HepG2 (cell line): ENCODE measurements around the gene NUDT3. TPM values are rescaled to one million over a fixed set of nuclear protein-coding genes. Genes with fewer than 3 reads are reported as not detected.

ENCODE experiments used
- ISL2 ChIP-seq: sonication (generic); formaldehyde crosslinking; IDR thresholded peaks from 2 replicates; pipeline ENCODE4 v1.5.0; 2020; ENCODE audit warnings: missing genetic modification reagents
- JUN ChIP-seq: sonication (generic); formaldehyde crosslinking; IDR thresholded peaks from 2 replicates; pipeline ENCODE4 v1.4.0; 2020; ENCODE audit warnings: mild to moderate bottlenecking, missing genetic modification reagents
- KMT2A ChIP-seq: sonication (generic); formaldehyde crosslinking; IDR thresholded peaks from 2 replicates; pipeline ENCODE4 v1.4.0; 2020; ENCODE audit warnings: missing genetic modification reagents
- NONO ChIP-seq, 2 experiments: fragments of 450-650 bp in 1 of 2; sonication (generic) in 1 of 2; formaldehyde crosslinking in 1 of 2; IDR thresholded peaks in 1 of 2; conservative IDR thresholded peaks in 1 of 2; 2 replicates each; pipeline versions ENCODE4 v1.6.1 to v1.8.0; 2017 to 2022; ENCODE audit warnings: mild to moderate bottlenecking in 1 of 2, missing genetic modification reagents in 1 of 2, moderate library complexity in 1 of 2
- RFXANK ChIP-seq: IDR thresholded peaks from 2 replicates; pipeline ENCODE4 v1.6.1; 2016
- SALL2 ChIP-seq: sonication (generic); formaldehyde crosslinking; IDR thresholded peaks from 2 replicates; pipeline ENCODE4 v1.8.1; 2023; ENCODE audit warnings: mild to moderate bottlenecking, missing genetic modification reagents, inconsistent platforms
- SIX1 ChIP-seq: sonication (generic); formaldehyde crosslinking; IDR thresholded peaks from 2 replicates; pipeline ENCODE4 v1.4.0; 2020; ENCODE audit warnings: missing genetic modification reagents, borderline replicate concordance
- TFE3 ChIP-seq: IDR thresholded peaks from 2 replicates; pipeline ENCODE4 v1.6.1; 2016
- ZBTB33 ChIP-seq: sonication (generic); formaldehyde crosslinking; IDR thresholded peaks from 2 replicates; pipeline ENCODE4 v1.4.0; 2020; ENCODE audit warnings: missing genetic modification reagents
- ZBTB39 ChIP-seq: sonication (generic); formaldehyde crosslinking; IDR thresholded peaks from 2 replicates; pipeline ENCODE4 v1.5.0; 2020; ENCODE audit warnings: missing genetic modification reagents
- ZNF296 ChIP-seq: sonication (generic); formaldehyde crosslinking; conservative IDR thresholded peaks from 2 replicates; pipeline ENCODE4 v1.5.0; 2020; ENCODE audit warnings: mild to moderate bottlenecking, missing genetic modification reagents
- ZNF326 ChIP-seq: sonication (generic); formaldehyde crosslinking; IDR thresholded peaks from 2 replicates; pipeline ENCODE4 v1.4.0; 2020; ENCODE audit warnings: missing genetic modification reagents, borderline replicate concordance
- ZNF430 ChIP-seq: sonication (generic); formaldehyde crosslinking; IDR thresholded peaks from 2 replicates; pipeline ENCODE4 v1.9.0; 2021; ENCODE audit warnings: mild to moderate bottlenecking, missing genetic modification reagents
- ZNF737 ChIP-seq: sonication (generic); formaldehyde crosslinking; IDR thresholded peaks from 2 replicates; pipeline ENCODE4 v1.5.0; 2020; ENCODE audit warnings: missing genetic modification reagents, mild to moderate bottlenecking, borderline replicate concordance
- polyA plus RNA-seq, 8 experiments: library from polyadenylated mRNA; depleted of rRNA in 3 of 8; stranded (reverse) in 7 of 8; unstranded in 1 of 8; fragments of >200 nt; fragmentation: Illumina TruSeq in 4 of 8; extraction: Trizol in 4 of 8; gene quantifications; 2 replicates each; pipeline versions ENCODE4 v1.2.1 to v1.2.3, GENCODE V29; 2011 to 2016; ENCODE audit warnings: low read depth in 4 of 8, missing spikeins in 1 of 8, mixed read lengths in 1 of 8; ENCODE audit not compliant: insufficient read depth in 1 of 8
- total RNA-seq, 5 experiments: library from RNA; depleted of rRNA; stranded (reverse); fragments of >200 nt; fragmentation: Illumina TruSeq; extraction: Trizol; gene quantifications; 2 replicates each; pipeline ENCODE4 v1.2.3, GENCODE V29; 2016; ENCODE audit warnings: low read depth in 1 of 5
- TF ChIP-seq, protein P1 (sequence below): sonication (generic); formaldehyde crosslinking; IDR thresholded peaks from 2 replicates; pipeline ENCODE4 v1.4.0; 2020; ENCODE audit warnings: missing genetic modification reagents, mild to moderate bottlenecking, borderline replicate concordance
- TF ChIP-seq, protein P2 (sequence below): sonication (generic); formaldehyde crosslinking; IDR thresholded peaks from 2 replicates; pipeline ENCODE4 v1.4.0; 2020; ENCODE audit warnings: missing genetic modification reagents

NUDT3 gene
- total and polyA plus RNA-seq, 2 of the 13 experiments (the other 11 are each of a cell fraction or from before 2014, with no cell fraction given) = 20.2 to 20.6 TPM

DNA sequence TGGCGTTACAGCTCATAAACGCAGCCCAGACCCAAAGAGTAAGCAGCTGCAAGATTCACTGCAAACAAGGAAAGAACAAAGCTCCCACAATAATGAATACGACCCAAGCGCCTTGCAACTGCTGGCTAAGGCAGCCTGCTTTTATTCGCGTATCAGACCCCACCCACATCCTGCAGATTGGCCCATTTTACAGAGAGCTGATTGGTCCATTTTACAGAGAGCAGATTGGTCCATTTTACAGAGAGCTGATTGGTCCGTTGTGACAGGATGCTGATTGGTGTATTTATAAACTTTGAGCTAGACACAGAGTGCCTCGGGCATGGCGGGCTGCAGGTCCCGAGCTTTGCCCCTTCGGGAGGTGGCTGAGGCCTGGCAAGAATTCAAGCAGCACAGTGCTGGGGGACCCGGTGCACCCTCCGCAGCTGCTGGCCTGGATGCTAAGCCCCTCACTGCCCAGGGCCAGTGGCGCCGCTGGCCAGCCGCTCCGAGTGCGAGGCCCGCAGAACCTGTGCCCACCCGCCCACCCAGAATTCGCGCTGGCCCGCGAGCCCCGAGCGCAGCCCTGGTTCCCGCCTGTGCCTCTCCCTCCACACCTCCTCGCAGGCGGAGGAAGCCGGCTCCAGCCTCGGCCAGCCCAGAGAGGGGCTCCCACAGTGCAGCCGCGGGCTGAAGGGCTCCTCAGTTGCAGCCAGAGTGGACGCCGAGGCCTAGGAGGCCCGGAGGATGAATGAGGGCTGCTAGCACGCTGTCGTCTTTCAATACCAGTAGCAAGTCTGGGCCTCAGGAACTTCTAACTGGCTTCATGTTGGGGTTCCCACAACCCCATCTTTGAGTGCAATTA lies 44.6 kb upstream of the NUDT3 start (continued):
- TF ChIP-seq ZBTB39 (CRISPR knock-in tag) (no peak), ZNF737 (no peak), KMT2A (CRISPR knock-in tag) (no peak), ZNF430 (CRISPR knock-in tag) (no peak), ISL2 (CRISPR knock-in tag) (no peak), SALL2 (CRISPR knock-in tag) (no peak), RFXANK (CRISPR knock-in tag) (no peak), ZNF296 (CRISPR knock-in tag) (no peak), TFE3 (no peak), NONO (IDR thresholded peaks at IDR 0.05) (no peak), NONO (CRISPR knock-in tag; conservative IDR thresholded peaks at IDR 0.05) (no peak), ZBTB33 (CRISPR knock-in tag) (peak; percentile 45; the same call in 1 of the 2 replicates), ZNF326 (CRISPR knock-in tag) (no peak), JUN (no peak), SIX1 (CRISPR knock-in tag) (no peak)
- TF ChIP-seq, protein P1, sequence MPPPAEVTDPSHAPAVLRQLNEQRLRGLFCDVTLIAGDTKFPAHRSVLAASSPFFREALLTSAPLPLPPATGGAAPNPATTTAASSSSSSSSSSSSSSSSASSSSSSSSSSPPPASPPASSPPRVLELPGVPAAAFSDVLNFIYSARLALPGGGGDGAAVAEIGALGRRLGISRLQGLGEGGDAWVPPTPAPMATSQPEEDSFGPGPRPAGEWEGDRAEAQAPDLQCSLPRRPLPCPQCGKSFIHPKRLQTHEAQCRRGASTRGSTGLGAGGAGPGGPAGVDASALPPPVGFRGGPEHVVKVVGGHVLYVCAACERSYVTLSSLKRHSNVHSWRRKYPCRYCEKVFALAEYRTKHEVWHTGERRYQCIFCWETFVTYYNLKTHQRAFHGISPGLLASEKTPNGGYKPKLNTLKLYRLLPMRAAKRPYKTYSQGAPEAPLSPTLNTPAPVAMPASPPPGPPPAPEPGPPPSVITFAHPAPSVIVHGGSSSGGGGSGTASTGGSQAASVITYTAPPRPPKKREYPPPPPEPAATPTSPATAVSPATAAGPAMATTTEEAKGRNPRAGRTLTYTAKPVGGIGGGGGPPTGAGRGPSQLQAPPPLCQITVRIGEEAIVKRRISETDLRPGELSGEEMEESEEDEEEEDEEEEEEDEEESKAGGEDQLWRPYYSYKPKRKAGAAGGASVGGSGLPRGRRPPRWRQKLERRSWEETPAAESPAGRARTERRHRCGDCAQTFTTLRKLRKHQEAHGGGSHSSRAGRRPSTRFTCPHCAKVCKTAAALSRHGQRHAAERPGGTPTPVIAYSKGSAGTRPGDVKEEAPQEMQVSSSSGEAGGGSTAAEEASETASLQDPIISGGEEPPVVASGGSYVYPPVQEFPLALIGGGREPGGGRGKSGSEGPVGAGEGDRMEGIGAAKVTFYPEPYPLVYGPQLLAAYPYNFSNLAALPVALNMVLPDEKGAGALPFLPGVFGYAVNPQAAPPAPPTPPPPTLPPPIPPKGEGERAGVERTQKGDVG (CRISPR knock-in tag) = no peak
- TF ChIP-seq, protein P2, sequence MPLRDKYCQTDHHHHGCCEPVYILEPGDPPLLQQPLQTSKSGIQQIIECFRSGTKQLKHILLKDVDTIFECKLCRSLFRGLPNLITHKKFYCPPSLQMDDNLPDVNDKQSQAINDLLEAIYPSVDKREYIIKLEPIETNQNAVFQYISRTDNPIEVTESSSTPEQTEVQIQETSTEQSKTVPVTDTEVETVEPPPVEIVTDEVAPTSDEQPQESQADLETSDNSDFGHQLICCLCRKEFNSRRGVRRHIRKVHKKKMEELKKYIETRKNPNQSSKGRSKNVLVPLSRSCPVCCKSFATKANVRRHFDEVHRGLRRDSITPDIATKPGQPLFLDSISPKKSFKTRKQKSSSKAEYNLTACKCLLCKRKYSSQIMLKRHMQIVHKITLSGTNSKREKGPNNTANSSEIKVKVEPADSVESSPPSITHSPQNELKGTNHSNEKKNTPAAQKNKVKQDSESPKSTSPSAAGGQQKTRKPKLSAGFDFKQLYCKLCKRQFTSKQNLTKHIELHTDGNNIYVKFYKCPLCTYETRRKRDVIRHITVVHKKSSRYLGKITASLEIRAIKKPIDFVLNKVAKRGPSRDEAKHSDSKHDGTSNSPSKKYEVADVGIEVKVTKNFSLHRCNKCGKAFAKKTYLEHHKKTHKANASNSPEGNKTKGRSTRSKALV (CRISPR knock-in tag) = no peak
